WERI-Rb-1 (cell line): Measurements from ENCODE around the gene ELMOD1.
A peak's percentile ranks its signal among the peaks of the same experiment; 100 is the strongest.

Experiments
- DNase-seq: peaks from one replicate; pipeline ENCODE4 v3.0.0-alpha.2; 2020
- H3K27ac ChIP-seq: fragments of 250-450 bp; sonication (Bioruptor Pico); 2 replicates; pipeline ENCODE4 v1.5.1; 2020; ENCODE audit warnings: mild to moderate bottlenecking, moderate library complexity
- H3K27me3 ChIP-seq: fragments of 250-450 bp; sonication (Bioruptor Pico); 2 replicates; pipeline ENCODE4 v1.5.1; 2021; ENCODE audit warnings: mild to moderate bottlenecking, low read depth, moderate library complexity; ENCODE audit not compliant: insufficient read depth, severe bottlenecking
- H3K36me3 ChIP-seq: fragments of 250-450 bp; sonication (Bioruptor Pico); 2 replicates; pipeline ENCODE4 v1.5.1; 2020; ENCODE audit warnings: mild to moderate bottlenecking, moderate library complexity
- H3K4me3 ChIP-seq: 2 replicates; pipeline ENCODE4 v1.5.1; 2011; ENCODE audit warnings: low read depth, mild to moderate bottlenecking, control low read depth, low read length
- H3K9me3 ChIP-seq: fragments of 250-450 bp; sonication (Bioruptor Pico); 2 replicates; pipeline ENCODE4 v1.5.1; 2021; ENCODE audit warnings: mild to moderate bottlenecking, moderate library complexity; ENCODE audit not compliant: severe bottlenecking
- TF ChIP-seq, protein P1 (sequence below): IDR thresholded peaks from 2 replicates; pipeline ENCODE4 v1.5.1; 2011; ENCODE audit warnings: low read depth, mild to moderate bottlenecking, control low read depth, inconsistent platforms, low read length

The ELMOD1 gene

DNA sequence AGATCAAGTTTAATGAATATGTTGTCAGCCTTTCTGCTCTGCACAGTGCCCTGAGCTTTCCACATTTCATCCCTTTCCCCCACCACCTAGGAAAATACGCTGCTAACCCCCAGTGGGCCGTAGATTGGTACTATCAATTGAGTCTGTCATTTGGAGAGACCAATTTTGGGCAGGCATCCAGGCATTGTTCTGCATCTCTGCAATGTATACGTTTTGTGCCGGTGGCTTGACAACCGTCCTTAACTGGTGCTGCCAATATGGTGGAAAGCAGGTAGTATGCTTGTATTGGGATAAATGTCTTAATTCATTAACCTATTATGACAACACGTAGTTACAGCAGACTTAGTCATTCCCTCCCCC, 1.3 kb downstream of the ELMOD1 start:
- Histone ChIP-seq H3K9me3 (no peaks in the 10 kb centered on the region), H3K36me3 (no peaks in the 10 kb centered on the region), H3K27ac (no peak overlapping the region), H3K27me3 (peaks cover 8% of the 10 kb centered on the region), H3K4me3 (no peak overlapping the region)
- TF ChIP-seq, protein P1, sequence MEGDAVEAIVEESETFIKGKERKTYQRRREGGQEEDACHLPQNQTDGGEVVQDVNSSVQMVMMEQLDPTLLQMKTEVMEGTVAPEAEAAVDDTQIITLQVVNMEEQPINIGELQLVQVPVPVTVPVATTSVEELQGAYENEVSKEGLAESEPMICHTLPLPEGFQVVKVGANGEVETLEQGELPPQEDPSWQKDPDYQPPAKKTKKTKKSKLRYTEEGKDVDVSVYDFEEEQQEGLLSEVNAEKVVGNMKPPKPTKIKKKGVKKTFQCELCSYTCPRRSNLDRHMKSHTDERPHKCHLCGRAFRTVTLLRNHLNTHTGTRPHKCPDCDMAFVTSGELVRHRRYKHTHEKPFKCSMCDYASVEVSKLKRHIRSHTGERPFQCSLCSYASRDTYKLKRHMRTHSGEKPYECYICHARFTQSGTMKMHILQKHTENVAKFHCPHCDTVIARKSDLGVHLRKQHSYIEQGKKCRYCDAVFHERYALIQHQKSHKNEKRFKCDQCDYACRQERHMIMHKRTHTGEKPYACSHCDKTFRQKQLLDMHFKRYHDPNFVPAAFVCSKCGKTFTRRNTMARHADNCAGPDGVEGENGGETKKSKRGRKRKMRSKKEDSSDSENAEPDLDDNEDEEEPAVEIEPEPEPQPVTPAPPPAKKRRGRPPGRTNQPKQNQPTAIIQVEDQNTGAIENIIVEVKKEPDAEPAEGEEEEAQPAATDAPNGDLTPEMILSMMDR: no peak
- DNase-seq: no peak

DNA sequence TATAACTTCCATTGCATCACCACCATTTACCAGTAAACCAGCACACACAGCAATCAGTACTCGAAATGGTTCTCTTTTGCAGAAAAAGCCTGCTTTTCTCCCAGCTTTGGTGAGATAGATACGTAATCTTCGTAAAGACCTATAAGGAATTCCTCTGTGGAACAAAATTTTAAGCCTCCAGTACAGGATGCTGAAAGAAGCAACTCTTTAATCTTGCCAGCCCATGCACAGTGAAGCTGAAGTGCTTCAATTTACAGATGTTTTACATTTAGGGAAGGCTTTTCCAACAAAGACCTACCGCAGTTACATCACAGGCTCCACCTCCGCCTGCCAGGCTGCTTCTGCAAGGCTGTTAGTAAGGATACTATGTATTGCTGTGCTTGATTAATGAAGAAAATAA, 1.9 kb downstream of the ELMOD1 start:
- TF ChIP-seq, protein P1: no peak
- H3K4me3 ChIP-seq: no peak overlapping the region
- no peaks in the 10 kb centered on the region for H3K36me3 ChIP-seq
- DNase-seq: no peak
- no peaks in the 10 kb centered on the region for H3K9me3 ChIP-seq
- no peak overlapping the region for H3K27ac ChIP-seq
- H3K27me3 ChIP-seq: peaks cover 8% of the 10 kb centered on the region

DNA sequence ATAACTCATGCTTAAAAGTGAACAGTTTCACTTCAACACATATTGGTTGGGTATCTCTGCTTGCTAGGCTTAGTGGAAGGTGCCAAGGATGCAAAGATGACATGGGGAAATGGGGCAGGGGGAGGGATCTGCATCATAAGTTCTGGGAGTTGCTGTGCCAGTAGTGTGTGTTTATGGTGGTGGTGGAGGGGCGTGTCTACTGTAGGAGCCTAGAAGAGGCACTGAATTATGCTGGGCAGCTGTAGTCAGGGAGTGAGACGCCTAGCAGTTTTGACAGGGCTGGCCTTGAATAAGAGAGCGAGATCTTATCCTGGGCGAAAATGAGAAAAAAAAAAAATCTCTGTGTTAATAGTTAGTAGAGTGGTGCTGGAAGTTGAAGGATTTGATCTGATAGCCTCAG, 3.0 kb downstream of the ELMOD1 start:
- TF ChIP-seq, protein P1: no peak
- no peak overlapping the region for H3K4me3 ChIP-seq
- peaks cover 8% of the 10 kb centered on the region for H3K27me3 ChIP-seq
- no peak for DNase-seq
- H3K36me3 ChIP-seq: no peaks in the 10 kb centered on the region
- H3K9me3 ChIP-seq: no peaks in the 10 kb centered on the region
- no peak overlapping the region for H3K27ac ChIP-seq

DNA sequence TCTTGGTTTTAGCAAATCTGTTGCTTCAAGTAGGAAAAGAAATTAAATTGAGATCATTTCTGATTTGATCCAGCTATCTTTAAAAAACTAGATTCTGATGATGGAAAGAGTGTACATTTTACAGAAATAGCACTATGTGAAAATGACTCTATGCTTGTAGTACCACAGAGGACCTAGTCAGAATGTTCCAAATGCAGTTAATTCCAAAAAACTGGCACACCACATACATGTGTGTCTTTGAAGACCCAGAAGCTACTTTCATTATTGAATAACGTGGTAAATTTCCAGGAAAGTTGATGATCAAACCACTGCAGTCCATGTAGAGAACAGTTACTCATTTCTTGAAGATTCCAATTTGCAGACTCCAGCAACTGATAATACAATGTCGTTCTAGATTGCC, 3.8 kb downstream of the ELMOD1 start:
- Histone ChIP-seq H3K27ac (no peak overlapping the region), H3K36me3 (no peaks in the 10 kb centered on the region), H3K27me3 (peaks cover 8% of the 10 kb centered on the region), H3K9me3 (no peaks in the 10 kb centered on the region), H3K4me3 (no peak overlapping the region)
- no peak for DNase-seq
- TF ChIP-seq, protein P1: no peak

DNA sequence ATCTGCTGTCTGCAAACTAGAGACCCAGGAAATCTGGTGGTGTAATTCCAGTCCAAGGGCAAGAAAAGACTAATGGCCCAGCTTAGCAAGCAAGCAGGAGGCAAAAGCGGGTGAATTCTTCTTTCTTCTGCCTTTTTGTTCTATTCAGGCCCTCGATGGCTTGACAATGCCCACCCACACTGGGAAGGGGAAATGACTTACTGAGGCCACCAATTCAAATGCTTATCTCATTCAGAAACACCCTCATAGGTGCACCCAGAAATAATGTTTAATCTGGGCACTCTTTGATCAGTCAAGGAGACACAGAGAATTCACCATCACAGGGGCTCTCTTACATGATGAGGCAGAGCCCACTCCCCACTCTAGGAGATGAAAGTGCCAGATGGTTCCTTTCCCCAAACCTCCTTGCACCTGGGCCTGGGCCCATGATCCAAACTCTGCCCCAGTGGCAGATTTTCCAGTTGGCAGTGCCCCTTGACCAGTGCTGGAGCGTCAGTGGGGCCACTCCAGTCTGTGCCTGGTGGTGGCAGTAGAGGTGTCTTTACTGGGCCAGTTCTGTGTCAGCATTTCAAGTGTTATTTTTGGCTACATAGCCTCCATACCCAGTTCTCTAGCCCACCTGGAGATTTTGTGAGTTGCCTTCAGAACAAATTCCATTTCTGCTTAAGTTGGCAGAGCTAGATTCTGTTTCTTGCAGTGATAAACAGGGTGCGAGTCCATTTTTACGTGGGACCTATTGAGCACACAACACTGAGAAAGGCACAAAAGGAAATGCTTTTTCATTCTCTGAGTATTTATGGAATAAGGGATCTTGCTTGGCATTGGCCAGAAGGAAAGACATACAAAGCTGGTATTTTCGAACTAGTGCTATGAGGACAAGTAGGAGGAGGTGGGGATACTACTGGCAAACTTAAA, 7.5 kb downstream of the ELMOD1 start:
- no peaks in the 10 kb centered on the region for H3K9me3 ChIP-seq
- H3K27ac ChIP-seq: no peak overlapping the region
- DNase-seq: peak; percentile 38
- H3K4me3 ChIP-seq: no peak overlapping the region
- H3K27me3 ChIP-seq: no peaks in the 10 kb centered on the region
- TF ChIP-seq, protein P1: peak; percentile 80
- H3K36me3 ChIP-seq: no peaks in the 10 kb centered on the region
